ENCODE data around the gene GRIK1.

Gene GRIK1

DNA sequence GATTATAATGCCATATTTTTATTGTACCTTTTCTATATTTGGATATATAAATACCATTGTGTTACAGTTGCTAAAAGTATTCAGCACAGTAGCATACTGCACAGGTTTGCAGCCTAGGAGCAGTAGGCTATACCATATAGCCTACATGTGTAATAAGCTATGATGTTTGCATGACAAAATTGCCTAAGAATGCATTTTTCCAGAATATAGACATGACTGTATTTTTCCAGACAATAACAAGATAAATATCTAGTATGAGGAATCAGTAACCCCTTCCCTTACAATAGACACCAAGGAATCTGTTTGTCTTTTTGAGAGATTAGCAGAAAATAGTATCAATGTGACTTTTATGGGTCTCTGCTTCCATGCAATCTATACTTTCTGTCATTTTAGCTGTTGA, 228.6 kb downstream of the GRIK1 start:
- DNase-seq = no peak

DNA sequence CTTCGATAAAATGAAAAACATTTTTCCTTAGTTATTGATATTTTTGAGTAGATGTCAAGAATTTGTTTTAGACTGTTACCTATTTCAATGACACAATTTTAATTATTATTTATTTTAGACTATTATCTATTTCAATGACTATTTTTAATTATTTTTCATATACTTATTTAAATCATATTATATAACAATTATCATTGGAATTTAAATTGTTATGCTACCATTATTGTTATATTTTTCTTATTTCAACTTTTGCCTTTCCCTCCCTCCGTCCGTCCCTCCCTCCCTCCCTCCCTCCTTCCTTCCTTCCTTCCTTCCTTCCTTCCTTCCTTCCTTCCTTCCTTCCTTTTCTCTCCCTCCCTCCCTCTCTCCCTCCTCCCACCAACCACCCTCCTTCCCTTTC, 229.3 kb downstream of the GRIK1 start:
- no peak for DNase-seq

DNA sequence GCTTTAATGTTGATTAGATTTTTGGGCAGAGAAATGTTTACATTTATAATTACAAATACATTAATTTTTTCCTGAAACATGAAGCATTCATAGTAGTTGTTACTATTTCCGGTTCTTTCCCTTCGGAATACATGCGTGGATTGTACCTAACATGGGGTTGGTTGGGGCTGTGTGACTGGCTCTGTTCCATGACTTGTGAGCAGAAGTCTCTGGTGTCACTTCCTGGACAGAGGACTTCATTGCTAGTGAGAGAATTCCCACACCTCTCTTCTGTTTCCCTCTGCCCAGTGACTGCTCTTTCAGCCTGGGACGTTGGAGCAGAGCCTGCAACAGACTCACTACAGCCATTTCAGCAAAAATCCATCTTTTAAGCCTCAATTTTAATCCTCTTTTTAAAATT, 231.4 kb downstream of the GRIK1 start:
- DNase-seq = no peak

DNA sequence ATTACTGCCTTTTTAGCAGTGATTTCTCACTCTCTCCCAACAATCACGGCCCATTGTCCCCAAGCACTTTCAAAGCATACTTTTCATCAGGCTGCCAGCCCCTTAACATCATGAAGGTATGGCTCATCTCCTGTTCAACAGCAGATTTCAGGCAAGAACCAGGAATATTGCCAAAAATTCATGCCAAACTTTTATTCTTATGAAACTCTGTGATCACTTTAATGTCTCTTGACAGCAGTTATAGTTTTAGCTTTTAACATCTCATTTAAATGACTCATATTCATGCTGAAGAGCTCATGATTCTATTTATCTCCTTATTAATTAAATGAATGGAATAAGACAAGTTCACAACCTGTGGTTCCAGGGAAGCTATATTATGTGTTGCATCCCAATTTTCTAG, 235.1 kb downstream of the GRIK1 start:
- DNase-seq = no peak

DNA sequence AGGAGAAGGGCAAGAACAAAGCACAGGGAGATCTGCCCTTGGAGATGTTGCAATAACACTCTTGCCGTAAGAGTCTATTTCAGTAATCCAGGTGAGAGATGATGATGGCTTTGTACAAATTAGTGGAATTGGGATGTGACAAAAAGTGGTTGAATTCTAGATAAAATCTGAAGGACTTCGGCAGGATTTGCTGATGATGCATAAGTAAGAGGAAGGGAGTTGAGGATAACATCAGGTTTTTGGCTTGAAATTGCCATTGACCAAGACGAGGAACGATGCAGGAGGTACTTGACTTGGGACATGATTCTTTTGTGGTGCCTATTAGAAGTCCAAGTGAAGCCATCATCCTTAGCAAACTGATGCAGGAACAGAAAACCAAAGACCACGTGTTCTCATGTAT, 238.1 kb downstream of the GRIK1 start:
- DNase-seq = no peak

DNA sequence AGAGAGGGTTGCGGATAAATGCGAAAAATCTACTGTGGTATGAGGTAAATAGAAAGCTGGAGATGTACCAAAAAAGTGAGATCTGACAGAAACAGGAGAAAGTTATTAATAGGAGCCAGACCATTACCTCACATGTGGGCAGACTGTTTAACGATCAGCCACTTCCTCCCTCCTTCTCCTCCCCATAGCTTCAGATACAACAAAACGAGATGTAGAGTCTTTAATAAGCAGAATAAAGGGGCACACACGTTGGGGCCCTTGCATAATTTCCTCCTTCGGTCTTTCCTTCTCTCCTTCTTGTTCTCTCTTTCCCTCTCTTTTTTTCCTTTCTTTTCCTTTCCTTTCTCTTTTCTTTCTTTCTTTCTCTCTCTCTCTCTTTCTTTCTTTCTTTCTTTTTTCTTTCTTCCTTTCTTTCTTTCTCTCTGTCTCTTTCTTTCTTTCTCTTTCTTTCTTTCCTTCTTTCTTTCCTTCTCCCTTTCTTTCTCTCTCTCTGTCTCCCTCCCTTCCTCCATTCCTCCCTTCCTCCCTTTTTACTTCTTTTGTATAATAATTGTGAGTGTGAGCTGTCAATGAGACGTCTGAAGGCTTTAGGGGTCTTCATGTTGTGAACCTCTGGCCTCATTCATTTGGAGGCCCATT, 242.1 kb downstream of the GRIK1 start:
- no peak for DNase-seq

DNA sequence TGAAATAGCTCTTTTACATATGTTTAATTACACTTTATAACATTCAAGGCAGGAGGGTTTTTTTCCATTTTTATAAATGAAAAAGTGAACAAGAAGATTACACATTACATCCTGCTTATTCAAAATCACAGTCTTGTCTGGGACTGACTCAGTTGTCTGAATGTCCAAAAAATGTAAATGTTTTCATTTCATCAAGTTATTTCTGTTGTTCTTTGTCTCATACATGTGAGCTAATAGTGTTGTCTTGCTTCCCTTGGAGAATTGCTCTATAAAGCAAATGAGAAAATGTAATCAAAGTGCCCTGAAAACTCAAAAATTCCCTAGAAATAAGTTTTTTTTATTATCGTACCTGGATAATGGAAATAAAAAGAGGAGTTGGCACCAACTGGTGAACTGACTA, 242.9 kb downstream of the GRIK1 start:
- DNase-seq = no peak

DNA sequence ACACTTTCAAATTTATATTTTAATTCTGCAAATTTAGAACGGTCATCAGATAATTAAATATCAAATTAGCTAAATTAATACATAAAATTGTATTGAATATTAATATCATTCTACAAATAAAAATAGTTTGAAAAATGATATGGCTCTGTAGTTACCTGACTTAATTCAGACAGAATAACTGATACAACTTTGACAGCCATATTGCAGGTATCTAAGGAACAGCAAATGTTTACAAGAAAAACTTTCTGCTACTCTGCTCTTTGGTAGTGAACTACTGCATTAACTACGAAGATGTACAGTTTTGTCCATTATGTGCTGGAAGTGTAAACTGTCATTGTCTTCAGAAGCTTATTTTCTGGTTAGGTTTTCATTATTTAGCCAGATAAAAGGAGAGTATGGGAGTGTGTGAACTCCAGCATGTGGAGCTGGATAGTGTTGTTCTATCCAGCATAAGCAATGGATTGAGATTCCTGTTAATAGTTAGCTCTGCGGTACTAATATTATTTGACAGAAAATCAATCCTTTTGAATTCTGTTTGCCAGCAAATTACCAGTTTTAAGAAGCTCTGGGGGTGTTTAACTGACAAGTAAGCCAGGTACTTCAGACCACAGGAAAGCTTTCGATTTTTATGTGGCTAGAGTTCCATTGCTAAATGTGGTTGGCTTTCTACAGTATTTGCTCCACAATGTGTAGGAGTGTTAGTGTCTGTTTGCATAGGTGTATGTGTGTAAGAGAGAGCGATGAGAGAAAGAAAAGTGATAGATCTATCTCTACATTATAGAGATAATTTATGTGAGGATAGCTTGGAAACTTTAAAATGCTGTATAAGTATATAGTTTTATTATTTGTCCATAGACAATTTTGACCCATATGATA, 247.9 kb downstream of the GRIK1 start:
- DNase-seq = no peak

DNA sequence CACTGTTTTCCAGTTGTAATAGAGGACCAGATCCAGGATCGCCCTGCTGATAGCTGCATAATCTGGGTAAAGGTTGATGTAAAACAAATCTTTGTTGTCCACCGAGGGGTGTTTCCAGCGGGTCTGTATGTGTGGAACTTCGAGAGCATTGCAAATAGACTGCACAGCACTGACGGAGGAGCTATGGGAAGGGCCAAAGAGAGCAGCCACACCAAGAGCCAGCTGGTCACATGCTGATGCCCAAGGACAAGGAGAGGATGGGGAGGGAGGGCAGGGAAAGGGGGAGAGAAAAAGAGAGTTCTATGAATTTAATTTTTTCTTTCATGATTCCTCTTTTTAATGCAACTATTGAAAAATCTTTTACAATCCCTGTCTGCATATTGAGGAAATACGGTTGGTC, 250.0 kb downstream of the GRIK1 start:
- no peak for DNase-seq

DNA sequence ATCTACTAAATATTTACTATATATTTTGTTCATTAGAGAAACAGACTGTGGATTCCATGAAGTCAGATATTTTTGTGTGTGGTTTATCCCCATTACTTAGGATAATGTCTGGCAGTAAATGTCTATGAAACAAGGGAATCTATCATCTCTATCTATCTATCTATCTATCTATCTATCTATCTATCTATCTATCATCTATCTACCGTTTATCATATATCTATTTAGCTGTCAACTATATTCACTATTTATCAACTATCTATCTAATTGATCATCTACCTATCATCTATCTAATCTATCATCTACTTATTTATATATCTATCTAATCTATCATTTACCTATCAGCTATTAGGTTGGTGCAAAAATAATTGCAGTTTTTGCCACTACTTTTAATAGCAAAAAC, 255.7 kb downstream of the GRIK1 start:
- no peak for DNase-seq

DNA sequence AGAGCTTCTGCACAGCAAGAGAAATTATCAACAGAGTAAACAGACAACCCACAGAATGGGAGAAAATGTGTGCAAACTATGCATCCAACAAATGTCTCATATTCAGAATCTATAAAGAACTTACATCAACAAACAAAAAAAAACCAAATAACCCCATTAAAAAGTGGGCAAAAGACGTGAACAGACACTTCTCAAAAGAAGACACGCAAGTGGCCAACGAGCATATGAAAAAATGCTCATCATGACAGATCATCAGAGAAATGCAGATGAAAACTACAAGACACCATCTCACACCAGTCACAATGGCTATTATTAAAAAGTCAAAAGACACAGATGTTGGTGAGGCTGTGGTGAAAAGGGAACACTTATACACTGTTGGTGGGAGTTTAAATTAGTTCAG, 257.0 kb downstream of the GRIK1 start:
- DNase-seq = no peak

DNA sequence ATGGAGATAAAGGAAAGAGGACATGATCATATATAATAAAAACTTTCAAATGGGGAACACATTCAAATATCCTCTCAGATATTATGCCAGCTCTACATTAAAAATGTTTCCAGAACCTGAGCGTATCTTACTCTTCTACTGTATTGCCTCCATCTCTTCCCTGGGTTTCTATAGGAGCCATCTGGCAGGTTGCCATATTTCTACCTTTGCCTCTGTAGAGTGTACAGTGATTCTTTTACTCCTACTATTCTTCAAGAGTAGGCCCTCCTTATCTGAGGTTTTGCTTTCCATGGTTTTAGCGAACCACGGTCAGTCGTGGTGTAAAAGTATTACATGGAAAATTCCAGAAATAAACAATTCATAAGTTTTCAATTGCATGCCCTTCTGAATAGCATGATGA, 259.5 kb downstream of the GRIK1 start:
- DNase-seq = no peak

DNA sequence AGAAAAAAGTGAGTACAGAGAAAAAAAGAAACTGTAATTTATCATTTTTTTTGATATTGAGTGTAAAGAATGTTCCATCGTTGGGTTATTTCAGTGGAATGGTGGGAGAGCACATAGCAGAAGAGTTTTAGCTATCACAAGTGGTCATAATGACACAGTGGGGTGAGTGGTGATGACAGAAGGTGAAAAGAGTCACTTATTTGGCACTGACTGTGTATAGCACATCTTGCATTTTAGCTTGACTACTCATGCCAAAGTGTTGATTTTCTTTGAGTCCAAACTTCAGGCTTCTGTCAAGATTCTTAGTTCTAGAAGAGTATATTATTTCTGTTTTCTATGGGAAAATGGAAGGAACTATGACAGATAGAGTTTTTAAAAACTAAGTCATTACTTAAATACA, 261.2 kb downstream of the GRIK1 start:
- no peak for DNase-seq

DNA sequence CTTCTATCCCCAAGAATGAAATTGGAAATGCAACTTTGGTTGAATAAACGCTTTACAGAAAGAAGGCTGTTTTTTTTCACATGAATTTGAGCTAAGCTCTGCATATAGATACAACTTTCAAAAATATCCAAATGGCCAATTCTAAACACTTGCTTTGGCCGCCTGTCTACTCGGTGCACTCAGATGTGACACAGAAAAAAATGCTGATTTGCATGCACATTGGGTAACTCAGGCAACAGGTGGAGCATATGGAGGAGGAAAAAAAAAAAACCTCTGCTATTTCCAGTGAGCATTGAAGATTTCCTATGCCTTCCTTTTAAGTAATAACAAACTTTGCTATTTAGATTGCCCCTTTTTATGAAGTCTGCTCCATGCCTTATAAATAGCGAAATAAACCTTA, 262.5 kb downstream of the GRIK1 start:
- no peak for DNase-seq

DNA sequence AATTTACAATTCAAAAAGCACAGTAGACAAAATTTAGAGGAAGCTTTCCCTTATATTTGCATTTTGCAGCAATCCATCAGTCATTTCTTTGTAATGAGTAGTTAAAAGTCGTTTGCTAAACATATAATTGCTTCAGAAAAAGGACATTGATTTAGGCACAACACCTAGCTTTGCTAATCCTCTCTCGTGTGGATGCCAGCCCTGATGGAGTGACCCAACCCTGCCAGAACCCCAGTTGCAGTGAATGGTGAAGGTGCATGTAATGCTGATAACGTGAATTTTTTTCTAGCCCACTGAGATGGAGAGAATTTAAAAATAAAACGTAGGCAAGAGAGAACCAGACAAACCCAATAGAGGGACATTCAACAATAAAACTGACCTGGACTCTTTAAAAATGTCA, 263.4 kb downstream of the GRIK1 start:
- DNase-seq = no peak

DNA sequence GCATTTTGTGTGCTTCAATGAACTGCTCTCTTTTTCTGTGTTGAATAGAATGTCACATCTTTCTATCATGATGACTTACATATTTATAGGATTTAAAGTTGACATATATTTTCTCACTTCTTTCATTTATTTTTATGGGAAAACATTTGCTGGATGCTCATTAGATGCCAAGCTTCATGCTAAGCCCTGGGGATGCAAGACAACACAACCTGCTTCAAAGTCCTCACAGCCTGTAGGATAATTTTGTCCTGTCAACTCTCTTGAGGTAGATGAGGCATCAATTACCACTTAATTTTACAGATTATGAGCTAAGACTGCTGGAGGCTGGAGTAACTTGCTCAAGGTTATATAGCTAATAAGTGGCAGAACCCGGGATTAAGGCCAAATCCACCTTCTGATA, 264.3 kb downstream of the GRIK1 start:
- no peak for DNase-seq

DNA sequence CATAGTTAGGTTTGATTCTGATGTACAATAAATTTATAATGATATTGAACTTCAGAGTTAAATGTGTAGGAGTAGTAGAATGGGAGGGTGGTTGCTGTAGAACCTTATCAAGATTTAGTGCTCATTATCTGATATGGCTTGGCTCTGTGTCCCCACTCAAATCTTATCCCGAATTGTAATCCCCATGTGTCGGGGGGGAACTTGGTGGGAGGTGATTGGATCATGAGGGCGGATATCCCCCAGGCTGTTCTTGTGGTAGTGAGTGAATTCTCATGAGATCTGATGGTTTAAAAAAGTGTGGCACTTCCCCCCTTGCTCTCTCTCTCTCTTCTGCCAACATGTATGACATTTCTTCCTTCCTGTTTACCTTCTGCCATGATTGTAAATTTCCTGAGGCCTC, 265.5 kb downstream of the GRIK1 start:
- no peak for DNase-seq

DNA sequence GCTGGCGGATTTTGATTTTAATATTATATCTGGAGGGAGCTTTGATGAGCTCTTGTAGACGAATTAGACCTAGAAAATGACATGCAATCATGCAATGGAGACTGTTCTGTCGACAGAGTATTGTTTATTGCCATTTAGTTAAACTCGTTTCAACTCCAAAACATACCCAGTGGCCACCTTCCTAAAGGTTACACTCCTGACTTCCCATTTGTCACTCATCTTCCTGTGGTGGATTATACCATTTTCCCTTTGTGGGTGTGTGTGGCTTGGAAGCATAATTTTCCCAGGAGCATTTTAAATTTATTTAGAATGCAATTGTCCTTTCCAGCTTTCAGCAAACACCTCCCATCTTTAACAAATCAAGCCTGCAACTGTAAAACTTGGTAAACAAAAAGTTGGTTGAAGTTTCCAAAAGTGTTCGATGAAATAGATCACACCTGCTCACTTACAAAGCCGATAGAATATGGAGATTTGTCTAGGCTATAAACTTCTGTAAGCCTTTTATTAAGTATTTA, 266.6 kb downstream of the GRIK1 start:
- no peak for DNase-seq

DNA sequence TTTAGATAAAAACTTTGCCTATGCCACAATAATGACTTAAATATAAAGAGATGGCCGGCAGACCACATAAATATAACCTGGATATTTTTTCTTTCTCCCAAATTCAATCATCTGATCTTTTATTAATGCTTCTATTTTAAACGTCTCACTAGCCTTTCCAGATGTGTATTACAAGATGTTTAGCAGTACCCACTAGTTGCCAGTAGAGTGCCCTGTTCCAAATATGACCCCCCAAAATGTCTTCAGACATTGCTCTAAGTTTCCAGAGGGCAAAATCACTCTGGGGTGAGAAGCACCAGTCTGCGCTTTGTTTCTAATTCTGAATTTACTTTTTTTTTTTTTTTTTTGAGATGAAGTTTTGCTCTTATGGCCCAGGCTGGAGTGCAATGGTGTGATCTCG, 268.1 kb downstream of the GRIK1 start:
- DNase-seq = no peak

DNA sequence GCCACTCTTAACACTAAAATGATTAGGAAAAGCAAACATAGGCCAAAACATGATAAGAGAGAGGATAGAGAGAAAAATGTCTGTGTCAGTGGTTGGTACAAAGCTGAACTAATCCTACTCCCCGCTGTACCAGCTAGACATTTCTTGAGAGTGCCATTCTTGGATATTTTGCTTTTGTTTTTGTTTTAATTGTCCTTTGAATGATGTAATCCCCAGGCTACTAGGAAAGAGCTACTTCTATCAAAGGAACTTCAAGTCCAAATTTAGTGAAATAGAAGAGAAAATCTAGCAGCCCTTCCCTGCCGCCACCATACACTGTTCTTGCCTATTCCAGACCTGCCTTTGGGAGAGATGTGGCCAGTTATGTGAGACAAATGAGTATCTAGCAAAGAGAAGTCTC, 269.6 kb downstream of the GRIK1 start:
- no peak for DNase-seq

DNA sequence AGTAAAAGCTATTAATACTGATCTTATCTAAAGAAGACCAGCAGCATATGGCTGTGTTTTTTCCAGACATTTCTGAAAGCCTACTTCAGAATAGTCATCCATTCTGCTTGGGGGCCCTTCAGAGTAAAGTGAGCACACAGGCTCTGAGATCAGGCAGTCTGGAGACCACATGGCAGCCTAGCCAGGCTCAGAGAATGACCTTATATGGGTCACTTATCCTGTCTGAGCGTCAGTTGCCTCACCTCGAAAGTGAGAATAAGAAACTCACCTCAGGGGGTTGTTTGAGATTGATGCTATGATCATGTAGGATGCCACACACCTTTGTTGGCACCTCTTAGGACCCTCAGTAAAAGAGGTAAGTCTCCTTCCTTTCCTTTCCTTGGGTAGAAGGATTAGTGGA, 270.4 kb downstream of the GRIK1 start:
- DNase-seq = no peak

DNA sequence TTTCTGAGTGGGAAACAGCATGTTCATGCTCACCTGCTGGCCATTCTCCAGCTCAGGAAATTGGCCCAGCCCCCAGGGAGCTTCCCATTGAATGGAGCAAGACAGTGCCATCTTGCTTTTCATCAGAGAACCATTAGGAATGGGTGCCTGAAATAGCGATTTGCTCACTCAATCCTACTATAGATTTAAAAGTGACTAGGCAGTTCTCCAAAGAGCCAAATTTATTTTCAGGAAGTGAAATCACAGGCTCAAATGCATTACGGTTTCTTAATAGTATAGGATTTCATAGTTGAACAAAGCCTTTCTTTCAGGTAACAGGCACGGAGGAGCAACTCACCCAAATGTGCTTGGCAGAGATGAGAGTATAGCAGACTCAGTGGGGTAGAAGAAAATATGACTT, 272.1 kb downstream of the GRIK1 start:
- no peak for DNase-seq

DNA sequence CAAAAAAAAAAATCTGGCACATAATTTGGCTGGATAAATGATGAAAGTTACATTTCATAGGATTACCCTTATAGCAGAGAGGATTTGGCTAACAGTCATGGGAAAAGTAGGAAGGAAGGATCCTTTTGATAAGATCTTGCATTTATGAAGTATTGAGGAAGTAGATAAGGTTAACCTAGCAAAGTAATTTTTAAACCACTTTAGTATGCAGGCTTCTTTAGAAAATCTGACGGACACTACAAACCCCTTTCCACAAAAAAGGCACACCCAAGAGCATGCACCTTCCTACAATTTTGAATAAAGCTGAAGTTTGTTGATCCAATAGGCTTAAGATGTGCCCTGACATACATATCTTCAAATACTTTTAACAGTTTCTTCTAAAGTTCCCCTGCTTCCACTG, 275.2 kb downstream of the GRIK1 start:
- DNase-seq = no peak

DNA sequence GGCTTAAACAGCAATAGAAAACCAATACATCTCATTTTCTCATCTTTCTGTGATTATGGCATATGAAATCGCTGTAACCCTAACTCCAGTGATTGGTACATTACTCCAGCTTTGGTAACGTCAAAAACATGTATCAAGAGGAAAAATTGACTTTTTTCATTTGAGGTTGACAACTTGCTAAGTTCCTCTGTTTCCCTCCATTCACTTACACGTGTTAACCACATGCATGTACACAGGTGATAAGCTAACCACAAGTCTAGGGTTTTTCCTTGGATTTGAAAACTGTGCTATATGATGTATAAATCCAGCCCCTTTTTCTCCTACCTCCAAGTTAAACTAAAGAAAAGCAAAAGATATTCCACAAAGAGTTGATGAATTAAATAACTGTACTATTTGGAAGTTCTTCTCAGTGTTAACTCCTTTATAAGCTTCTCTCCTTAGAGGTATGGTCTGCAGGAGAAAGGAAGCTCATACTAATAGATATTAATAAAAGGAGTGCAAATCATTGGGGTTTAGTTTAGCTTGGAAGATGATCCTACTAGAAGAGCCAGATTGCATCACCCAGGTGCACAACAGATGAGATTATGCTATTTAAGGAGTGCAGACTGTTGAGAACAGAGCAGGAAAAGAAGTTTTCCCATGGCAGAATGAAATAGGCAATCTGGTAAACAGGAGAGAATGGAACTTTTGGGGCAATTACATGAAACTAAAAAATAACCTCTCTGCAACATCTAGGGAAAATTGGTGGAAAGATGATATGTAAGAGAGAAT, 277.9 kb downstream of the GRIK1 start:
- no peak for DNase-seq

Measured in activated T-cell treated with anti-CD3 and anti-CD28 coated beads, Interleukin-2, amount 50 U/mL, for 1 hour (primary cell).